ENCODE measurements around the gene DNAAF8. TPM values are rescaled to one million over a fixed set of nuclear protein-coding genes. Genes with fewer than 3 reads are reported as not detected.

Gene DNAAF8
- total RNA-seq: 0.41 TPM

- DNase-seq: peak; percentile 98
Observed at GRCh38 chr16:4734063-4734729, at the start of gene DNAAF8, which contains the start of gene ANKS3. Gene DNAAF8 (plus strand): TSS chr16:4734537. CDS start chr16:4736515, 1,978 bp downstream. Gene ANKS3 (minus strand): TSS chr16:4734271. CDS start chr16:4730149, 4,122 bp downstream.

- no peak for DNase-seq
Observed at GRCh38 chr16:4684763-4685162, 49.6 kb upstream of the DNAAF8 start.

- no peak for DNase-seq
Observed at GRCh38 chr16:4685292-4685691, 49.0 kb upstream of the DNAAF8 start.

GRCh38 chr16:4685776-4686496, 48.4 kb upstream of the DNAAF8 start:
- DNase-seq: no peak

- no peak for DNase-seq
Observed at GRCh38 chr16:4686497-4687210, 47.7 kb upstream of the DNAAF8 start.

- DNase-seq: no peak
Observed at GRCh38 chr16:4687416-4687815, 46.9 kb upstream of the DNAAF8 start.

GRCh38 chr16:4687946-4688673, 46.2 kb upstream of the DNAAF8 start:
- no peak for DNase-seq

GRCh38 chr16:4688674-4689045, 45.7 kb upstream of the DNAAF8 start:
- DNase-seq: no peak

GRCh38 chr16:4689091-4689671, 45.2 kb upstream of the DNAAF8 start:
- DNase-seq: no peak

GRCh38 chr16:4689864-4690704, 44.3 kb upstream of the DNAAF8 start:
- DNase-seq: no peak

GRCh38 chr16:4690946-4691665, 43.2 kb upstream of the DNAAF8 start:
- no peak for DNase-seq

GRCh38 chr16:4691666-4692412, 42.5 kb upstream of the DNAAF8 start:
- no peak for DNase-seq

GRCh38 chr16:4692460-4693295, 41.7 kb upstream of the DNAAF8 start:
- DNase-seq: no peak

GRCh38 chr16:4693296-4693955, 40.9 kb upstream of the DNAAF8 start, which contains the start of gene NUDT16L1:
Gene NUDT16L1 (plus strand): TSS chr16:4693562. CDS start chr16:4693727, 165 bp downstream.
- DNase-seq: peak; percentile 98

GRCh38 chr16:4693956-4694641, 40.2 kb upstream of the DNAAF8 start:
- peak; percentile 45 for DNase-seq

- DNase-seq: peak; percentile 29
Observed at GRCh38 chr16:4694642-4695451, 39.5 kb upstream of the DNAAF8 start.
